GM21723 (cell line): Measurements from ENCODE around the gene VSX1.

Source experiments
- ATAC-seq: cut with Tn5 transposase; IDR thresholded peaks from one replicate; pipeline ENCODE4 v1.9.1; 2021; ENCODE audit warnings: mild to moderate bottlenecking, moderate library complexity; ENCODE audit not compliant: unreplicated experiment

The VSX1 gene

DNA sequence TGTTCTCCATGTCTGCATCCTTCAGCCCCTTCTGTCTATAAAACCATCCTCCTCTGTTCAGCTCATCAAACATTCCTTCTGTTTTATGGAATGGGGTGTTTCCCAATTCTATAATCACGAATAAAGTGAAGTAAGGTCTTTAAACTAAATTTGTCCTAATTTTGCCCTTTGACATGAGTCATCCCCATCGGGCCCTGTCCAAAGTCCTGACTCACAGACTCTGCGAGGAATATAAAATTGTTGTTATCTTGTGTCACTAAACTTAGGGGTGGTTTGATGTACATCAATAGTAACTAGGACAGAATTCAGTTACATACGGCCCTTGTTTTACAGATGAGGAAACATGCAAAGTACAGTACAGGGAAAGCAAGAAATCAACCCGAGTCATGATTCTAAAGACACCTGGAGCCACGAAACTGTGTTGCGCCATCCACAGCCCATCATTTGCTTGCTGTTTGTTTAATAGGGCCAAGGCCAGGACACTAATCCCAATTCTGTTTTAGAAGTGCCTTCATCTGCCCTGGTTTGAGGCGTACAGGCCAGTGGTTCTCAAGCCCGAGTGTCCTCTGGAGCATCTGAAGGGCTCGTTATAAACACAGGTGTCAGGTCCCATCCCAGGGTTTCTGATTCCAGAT is 26.8 kb downstream of the VSX1 start:
- ATAC-seq: no peak

DNA sequence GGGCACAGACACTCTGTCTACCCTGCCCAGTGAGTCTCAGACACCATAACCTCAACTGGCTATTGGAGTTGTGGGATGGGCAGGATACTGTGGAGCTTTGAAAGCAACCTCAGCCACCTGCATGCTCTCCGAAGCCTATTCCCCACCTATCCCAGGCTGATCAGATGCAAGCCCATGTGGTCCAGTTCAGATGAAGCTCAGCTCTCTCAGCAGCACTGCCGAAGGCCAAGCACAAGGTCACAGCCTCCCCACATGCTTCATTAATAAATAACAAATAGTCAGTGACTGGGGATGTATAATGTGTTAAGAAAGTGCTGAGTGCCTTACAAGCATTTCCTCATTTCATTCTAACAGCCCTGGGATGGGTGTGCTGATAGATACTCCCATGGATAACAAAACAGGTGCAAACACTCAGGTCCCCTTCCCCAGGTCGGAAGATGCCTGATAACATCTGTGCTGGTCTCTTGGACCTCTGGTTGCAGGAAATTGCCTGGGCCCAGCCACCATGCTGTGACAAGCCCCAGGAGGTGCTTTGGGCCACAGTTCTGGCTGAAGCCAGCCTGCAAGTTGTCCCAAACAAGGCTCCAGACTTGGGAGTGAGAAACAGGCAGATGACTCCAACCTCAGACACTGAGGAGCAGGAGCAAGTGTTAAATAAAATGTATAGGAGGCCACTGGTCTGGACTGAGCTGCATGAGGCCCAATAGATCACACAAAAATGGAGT is 27.7 kb downstream of the VSX1 start:
- no peak for ATAC-seq

DNA sequence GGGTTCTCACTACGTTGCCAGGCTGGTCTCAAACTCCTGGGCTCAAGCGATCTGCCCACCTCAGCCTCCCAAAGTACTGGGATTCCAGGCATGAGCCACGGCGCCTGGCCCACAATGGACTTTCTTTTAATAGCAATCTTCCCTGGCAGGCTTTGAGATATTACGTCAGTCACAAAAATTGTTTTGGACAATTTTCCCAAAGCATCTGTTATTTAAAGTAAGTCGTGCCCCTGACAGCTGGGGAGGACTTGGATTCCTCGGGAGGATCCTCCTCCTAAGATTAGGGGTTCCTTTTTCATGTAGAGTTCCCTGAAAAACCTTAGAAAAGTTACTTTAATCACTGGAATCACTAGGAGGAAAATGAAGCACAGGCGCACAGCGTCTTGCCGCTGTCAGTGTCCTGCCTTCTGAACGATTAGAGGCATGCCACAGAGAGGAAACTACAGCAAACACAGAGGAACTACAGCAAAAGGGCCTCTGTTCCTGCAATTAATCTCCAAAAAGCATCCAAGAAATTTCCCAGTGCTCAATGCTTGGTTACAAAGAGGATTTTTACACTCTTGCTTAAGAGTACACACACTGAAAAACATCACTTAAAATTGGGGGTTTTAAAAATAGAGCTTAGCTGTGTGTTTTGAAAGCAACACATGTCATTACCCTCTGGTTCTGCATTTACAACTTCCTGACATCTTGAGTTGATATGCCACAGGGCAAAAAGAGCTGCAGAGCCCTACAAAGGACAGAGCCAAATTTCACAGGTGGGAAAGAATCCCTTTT is 28.5 kb downstream of the VSX1 start:
- ATAC-seq: no peak

DNA sequence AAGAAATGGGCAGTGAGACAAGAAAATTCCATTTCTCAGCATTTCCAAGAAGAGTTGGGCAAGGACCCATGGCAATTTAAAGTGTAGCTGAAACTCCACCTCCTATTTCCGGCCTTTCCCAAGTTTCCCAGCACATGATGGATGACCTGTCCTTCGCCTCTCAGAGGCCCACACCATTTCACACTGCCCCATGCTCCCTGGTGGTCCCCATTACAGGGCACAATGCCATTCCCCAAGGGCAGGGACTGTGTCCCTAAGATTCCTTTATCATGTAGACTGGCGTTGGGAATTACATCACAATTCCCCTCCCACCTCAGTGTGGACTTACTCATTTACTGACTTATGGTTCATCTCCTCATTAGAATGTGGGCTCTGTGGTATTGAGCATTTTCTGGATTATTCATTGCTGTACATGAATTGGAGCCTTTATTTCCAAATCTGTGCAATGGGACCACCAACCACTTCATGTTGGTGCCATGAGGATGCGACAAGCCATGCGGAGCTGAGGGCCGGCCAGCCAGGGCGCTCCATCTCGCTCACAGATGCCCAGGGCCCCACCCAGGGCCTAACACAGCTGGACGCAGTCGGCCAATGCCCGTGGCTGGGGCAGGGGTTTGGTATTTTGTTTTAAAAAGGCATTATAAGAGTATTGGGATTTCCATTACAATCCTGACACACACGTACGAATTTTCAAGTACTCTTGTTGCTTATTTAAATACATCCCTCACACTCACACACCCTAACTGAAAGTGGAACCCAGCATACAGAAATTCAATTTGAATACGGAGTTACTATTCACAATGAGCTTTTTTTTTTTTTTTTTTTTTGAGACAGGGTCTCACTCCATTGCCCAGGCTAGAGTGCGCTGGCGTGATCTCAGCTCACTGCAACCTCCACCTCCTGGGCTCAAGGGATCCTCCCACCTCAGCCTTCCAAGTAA is 29.4 kb downstream of the VSX1 start:
- no peak for ATAC-seq

DNA sequence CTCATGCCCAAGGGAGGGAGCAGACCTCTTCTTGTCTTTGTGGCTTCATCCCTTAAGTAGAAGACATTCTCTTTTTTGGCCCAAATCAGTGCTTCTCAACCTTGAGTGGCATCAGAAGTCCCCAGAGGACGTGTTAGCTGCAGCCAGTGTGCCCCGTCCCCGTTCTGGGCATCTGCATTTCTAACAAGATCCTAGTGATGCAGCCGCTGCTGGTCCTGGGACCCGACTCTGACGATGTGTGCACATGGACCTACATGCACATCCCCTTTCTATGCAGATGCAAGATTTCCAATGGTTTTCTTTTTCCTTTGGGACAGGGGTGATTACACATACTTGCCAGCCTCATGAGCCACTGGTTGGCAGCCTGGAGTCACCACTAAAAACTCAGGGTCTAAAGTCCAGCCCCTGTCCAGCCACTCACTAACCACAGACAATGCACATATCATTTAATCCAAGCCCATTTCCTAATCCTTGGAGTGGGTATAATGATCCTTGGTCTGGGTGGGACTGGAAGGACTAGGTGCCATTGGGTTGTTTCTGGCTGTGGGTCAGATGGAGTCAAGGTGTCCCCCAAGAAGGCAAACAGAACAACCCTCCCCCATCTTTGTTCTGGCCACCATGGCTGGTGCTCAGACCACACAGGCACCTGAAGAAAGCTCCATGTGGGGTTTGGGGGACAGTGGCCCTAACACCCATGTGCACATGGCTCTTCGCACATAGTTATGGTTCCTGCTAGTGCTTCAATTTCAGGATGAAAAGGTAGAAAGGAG is 30.4 kb downstream of the VSX1 start:
- ATAC-seq: no peak

DNA sequence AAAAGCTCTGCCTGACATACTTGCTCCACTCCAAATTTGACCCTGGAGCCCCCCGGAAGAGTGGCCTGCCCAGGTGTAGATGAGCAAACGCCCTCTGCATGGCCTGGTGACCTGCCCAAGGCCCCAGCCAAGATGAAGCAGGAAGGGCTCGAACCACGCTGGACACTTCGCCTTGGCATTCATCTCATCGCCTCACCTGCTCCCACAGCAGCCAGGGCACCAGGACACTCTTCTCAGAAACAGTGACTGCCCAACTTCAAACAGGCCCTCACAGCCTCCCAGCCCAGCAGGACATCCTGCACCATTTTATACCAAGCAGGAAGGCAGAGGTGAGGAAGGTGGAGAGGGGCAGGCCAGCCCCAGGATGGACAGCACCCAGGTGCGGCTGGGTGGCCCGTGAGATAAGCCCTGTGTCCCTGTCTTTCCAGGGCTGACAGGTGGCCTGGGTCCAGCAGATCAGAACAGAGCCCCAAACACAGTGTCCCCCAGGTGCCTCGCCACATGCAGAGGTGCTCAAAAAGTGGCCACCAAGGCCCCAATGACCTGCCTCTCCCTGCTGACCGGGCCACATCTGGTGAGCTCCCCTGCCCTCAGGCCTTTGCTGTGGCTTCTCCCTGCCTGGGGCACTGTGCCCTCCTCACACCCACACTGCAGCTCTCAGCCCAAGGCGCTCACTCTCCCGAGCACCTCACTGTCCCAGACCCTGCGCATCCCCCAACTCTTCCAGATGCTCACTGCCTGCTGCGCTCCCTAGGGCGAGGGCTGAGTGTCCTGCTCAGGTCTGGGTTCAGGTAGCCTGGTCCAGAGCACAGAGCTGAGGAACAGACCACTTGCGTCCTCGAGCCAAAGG is 31.2 kb downstream of the VSX1 start:
- no peak for ATAC-seq

DNA sequence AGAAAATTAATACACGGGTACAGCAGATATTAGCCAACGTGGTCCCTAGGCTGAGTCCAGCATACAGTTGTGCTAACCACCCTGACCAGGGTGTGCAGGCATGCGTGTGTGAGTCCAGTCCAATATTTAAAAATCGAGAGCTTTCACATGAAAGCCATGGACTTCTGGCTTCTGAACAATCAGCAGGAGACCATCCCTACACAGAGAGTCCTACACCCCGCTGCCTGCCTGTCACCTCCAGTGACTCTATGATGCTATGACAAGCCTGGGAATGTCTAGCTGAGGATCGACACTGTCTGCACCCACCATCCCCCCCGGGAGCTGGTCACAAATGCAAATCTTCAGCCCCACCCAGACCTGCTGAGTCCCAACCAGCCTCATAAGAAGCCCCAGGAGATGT is 31.9 kb downstream of the VSX1 start:
- ATAC-seq: no peak

DNA sequence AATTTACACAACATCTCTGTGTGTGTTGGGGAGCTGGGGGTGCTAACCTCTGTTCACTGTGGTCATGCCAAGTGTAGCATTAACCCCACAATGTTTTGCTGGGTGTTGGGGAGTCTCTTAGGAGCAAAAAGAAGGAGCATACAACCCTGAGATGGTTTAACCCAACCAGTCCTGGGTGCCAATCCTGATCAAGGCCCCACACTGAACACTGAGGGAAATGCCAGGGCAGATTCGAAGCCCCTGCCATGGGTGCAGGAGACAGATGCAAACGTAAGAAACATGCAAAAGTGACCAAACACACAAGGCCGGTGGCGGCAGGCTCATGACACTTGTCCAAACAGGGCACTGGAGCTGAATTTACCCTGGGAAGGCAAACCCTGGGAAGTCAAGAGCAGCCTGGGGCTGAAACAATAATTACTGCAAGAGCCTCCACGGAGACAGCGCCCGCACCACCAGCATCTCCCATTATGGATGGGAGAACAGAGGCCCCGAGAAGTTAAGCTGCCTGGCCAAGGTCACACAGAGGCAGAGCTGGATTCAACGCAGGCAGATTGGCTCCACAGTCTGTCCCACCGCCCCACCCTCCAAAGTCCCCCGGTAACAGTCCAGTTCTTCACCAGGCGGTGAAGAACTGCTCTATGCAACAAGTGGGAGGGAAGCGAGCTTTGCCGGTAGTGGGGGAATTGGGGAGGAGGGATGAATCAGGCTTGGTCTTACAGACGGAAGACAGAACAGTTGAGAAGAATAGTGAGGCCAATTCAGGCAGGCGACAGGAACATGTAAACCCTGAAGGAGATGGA is 32.5 kb downstream of the VSX1 start:
- ATAC-seq: no peak

DNA sequence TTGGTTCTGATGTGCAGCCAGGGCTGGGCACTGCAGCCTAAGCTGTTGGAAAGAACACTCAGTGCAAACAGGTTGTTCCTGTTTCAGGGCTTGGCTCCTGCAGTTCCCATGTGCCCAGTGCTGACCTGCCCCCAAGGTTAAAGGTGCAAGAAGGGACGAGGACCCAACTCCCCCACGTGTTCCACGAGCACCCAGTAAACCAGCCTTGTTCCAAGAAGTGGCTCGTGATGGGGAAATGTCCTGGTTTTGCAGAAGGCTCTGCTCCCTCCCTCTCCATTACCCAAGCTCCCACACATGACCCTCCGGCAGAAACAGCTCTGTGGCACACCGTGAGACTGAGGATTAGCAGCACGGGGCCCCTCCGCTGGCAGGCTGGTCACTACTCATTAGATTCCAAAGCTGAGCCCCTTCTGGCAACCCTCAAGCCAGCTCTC is 33.4 kb downstream of the VSX1 start:
- ATAC-seq: no peak

DNA sequence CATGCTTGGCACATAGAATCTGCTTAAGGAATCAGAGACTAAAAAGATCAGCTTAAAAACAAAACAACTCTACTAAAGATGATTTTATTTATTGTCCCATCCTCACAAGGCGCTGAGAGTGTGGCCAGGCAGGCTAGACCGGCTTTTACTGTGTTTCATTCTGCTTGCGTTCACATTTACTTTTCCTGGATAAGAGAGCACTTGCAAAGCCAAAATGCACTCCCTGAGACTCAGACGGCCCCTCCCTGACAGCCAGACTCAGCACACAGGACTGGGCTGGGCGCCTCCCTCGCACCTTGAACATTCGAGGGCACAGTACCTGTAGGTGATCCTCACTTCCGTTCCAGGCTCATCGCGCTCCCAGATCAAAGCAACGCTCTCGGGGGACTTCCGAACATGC is 34.2 kb downstream of the VSX1 start:
- no peak for ATAC-seq

DNA sequence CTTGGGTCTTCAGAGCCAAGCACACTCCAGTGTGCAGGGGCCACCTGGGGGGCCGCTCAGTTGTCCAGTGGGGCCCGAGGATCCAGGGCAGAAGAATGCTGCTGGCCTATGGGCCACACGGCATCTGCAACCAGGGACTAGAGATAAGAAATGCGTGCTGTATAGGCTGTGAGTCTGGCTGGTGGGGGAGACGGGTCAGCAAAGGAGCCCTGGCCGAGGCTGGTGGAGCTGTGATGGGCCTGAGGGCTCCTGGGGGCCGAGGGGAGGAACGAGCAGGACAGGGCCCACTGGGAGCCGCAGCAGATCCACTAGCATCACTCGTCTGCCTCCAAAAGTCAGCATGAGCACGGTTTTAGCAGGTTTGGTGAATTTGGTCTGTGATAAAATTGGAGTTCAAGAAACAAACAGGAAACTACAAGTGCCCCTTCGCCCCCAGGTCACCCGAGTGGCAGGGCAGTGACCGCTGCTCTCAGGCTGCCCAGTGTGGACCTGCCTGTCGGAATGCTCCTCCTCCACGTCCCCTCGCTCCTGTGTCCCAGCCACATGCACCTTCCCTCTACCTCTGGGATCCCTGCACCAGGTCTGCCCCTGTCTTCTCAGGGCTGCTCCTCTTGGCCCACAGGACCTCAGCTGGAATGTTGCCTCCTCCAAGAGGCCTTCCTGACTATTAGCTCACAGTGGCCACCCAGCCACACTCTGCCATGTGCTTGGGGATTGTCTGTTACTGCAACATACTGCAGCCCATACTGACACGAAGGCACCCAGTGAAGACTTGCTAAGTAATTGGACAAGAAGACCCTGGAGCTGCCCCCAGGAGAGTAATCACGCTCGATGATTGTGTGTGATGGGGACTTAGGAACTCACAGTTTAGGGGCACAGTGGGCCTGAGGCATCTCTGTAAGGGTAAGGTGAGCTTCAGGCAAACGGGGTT is 34.9 kb downstream of the VSX1 start:
- ATAC-seq: no peak

DNA sequence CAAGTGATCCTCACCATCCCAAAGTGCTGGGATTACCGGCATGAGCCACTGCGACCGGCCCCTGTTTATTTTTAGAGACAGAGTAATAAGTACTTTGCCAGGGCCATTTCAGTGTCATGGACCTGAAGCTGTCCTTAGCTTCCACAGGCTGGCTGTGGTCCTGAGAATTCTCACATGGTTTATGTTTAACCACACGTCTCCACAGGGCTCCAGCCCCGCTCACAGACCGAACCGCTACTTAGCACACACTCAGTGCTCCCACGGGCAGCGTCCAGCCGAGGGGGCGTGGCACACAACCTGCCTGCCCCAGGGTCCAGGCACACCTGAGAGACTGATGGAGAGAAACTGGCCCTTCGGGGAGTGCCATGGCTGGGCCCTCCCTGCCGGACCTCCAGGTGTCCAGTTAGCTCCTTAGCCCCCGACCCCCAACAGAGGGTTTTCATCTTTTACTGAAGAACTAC is 35.7 kb downstream of the VSX1 start:
- no peak for ATAC-seq

DNA sequence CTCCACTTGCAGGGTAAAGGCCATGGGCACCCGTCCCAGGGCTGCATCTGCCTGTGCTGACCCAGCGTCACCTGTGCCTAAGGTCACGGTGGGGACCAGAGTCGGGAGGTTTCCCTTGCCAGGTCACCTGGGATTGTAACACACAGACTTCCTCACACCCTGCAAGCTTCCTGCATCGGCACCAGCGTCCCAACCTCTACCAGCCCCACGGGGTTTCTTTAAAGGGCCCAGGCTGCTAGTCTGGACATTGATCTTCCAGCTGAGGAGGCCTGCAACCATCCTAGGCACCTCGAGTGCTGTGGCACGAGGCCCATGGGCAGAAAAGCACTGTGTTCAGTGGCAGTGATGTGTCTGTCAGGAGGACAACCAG is 36.6 kb downstream of the VSX1 start:
- ATAC-seq: no peak

DNA sequence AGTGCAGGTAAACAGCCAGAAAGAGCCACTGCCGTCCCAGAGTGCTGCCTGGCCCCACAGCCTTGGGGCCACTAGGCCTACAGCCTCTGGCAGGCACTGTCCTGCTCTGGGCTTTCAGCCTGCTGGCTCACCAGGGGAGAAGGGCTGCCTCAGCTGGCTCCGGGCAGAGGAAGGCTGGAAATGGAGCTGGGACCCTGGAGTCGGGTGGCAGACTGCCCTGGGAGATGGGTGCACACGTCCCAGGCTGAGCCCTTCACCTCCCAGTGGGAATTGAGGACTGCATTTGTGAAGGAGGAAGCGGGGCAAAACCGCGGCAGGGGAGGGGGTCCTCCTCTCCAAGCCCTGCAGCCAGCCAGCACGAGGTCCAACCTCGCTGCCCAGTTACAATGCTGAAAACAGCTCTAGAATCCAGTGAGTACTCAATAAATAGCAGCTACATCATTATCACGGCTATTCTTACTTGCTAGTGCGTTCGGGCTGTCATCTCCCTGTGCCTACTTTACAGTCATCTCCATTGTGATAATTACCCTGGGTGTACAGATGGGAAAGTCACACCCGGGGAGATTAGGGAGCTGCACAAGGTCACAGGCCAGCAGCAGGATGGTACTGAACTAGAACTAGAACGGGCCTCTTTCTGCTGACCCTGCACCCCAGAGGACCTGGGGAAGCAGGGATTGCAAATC is 37.1 kb downstream of the VSX1 start:
- no peak for ATAC-seq

DNA sequence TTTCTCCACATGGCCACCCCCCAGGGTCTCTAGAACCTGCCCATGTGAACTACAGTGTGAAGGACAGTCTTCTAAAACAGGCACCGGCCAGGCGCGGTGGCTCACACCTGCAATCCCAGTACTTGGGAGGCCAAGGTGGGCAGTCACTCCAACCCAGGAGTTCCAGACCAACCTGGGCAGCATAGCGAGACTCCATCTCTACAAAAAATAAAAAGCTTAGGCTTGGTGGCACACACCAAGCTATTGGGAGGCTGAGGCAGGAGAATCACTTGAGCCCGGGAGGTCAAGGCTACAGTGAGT is 37.7 kb downstream of the VSX1 start:
- no peak for ATAC-seq

DNA sequence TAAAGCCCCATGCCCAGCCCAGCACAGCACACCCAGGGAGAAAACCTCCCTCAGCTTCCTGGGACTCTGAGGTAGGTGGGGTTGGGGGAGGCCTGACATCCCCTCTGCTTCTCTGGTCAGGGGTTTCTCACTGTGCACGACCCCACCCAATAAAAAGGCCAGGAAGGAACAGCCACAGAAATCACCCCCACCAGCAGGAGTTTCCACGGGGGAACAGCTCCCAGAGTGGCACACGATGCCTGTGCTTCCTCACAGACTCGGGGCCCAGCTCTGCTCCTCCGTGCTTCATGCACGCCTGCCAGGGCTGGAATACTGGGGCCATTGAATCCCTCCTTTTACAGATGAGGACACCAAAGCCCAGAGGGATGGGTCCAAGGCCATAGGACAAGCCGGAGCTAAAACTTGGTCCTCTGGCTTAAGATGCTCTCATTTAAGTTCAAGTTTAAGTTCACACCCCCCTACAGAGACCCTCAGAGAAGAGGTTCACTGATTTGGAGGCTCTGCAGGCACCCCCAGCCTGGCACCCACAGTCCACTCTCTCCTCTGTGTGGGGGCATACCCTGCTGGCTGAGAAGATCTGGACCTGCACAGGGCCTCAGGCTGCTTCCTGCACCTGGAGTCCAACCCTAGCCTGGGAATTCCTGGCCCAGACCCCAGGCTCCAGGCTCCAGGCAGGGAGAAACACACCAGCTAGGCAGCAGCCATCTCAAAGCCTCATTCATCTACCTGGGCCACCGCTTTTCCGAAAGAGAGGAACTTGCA is 38.3 kb downstream of the VSX1 start:
- ATAC-seq: no peak
